HepG2 (cell line): ENCODE data around the gene FUCA1. TPM values are rescaled to one million over a fixed set of nuclear protein-coding genes. Genes with fewer than 3 reads are reported as not detected.

Experiments
- ARHGAP35 ChIP-seq: sonication (generic); formaldehyde crosslinking; IDR thresholded peaks from 2 replicates; pipeline ENCODE4 v1.9.0; 2022; ENCODE audit warnings: mild to moderate bottlenecking, inconsistent platforms, moderate library complexity, missing genetic modification reagents, borderline replicate concordance
- CBX2 ChIP-seq, 2 experiments: fragments of 200-600 bp in 1 of 2; sonication (generic); formaldehyde crosslinking in 1 of 2; IDR thresholded peaks; 2 replicates each; pipeline versions ENCODE4 v1.7.0 to v1.8.1; 2018 to 2022; ENCODE audit warnings: low read depth in 2 of 2, low read length in 1 of 2, mild to moderate bottlenecking in 1 of 2, missing genetic modification reagents in 1 of 2
- DMAP1 ChIP-seq: IDR thresholded peaks from 2 replicates; pipeline ENCODE4 v1.6.1; 2016
- HDAC1 ChIP-seq: sonication (generic); formaldehyde crosslinking; IDR thresholded peaks from 2 replicates; pipeline ENCODE4 v1.5.1; 2020; ENCODE audit warnings: mild to moderate bottlenecking, missing genetic modification reagents
- JUN ChIP-seq: sonication (generic); formaldehyde crosslinking; IDR thresholded peaks from 2 replicates; pipeline ENCODE4 v1.4.0; 2020; ENCODE audit warnings: mild to moderate bottlenecking, missing genetic modification reagents
- KLF15 ChIP-seq: sonication (generic); formaldehyde crosslinking; IDR thresholded peaks from 2 replicates; pipeline ENCODE4 v1.8.1; 2023; ENCODE audit warnings: borderline replicate concordance, mild to moderate bottlenecking, inconsistent platforms, missing genetic modification reagents, mixed read lengths
- KMT2B ChIP-seq: IDR thresholded peaks from 2 replicates; pipeline ENCODE4 v1.6.1; 2016; ENCODE audit warnings: missing genetic modification reagents, missing compliant biosample characterization
- MATR3 ChIP-seq: sonication (generic); formaldehyde crosslinking; IDR thresholded peaks from 2 replicates; pipeline ENCODE4 v1.4.0; 2020; ENCODE audit warnings: missing genetic modification reagents
- POLR2AphosphoS5 ChIP-seq: IDR thresholded peaks from 2 replicates; pipeline ENCODE4 v1.6.1; 2012; ENCODE audit warnings: low read depth, low read length
- RCOR2 ChIP-seq: IDR thresholded peaks from 2 replicates; pipeline ENCODE4 v1.6.1; 2016; ENCODE audit warnings: missing biosample characterization, missing genetic modification reagents
- SAP130 ChIP-seq: IDR thresholded peaks from 2 replicates; pipeline ENCODE4 v1.6.1; 2016; ENCODE audit warnings: low read depth
- YY1 ChIP-seq: IDR thresholded peaks from 2 replicates; pipeline ENCODE4 v1.6.1; 2011; ENCODE audit warnings: low read length, low read depth, moderate library complexity, mild to moderate bottlenecking; ENCODE audit not compliant: insufficient read depth, insufficient replicate concordance
- ZBTB20 ChIP-seq: sonication (generic); formaldehyde crosslinking; IDR thresholded peaks from 2 replicates; pipeline ENCODE4 v1.8.1; 2023; ENCODE audit warnings: missing genetic modification reagents, low read depth, mild to moderate bottlenecking, borderline replicate concordance
- ZEB1 ChIP-seq: IDR thresholded peaks from 2 replicates; pipeline ENCODE4 v1.6.1; 2012; ENCODE audit warnings: mild to moderate bottlenecking, low read depth, inconsistent platforms; ENCODE audit not compliant: insufficient replicate concordance
- ZKSCAN1 ChIP-seq: fragments of 150-350 bp; IDR thresholded peaks from 2 replicates; pipeline ENCODE4 v1.6.1; 2014; ENCODE audit warnings: low read length
- ZNF12 ChIP-seq: sonication (generic); formaldehyde crosslinking; IDR thresholded peaks from 2 replicates; pipeline ENCODE4 v1.5.0; 2020; ENCODE audit warnings: missing genetic modification reagents
- ZNF138 ChIP-seq: sonication (generic); formaldehyde crosslinking; IDR thresholded peaks from 2 replicates; pipeline ENCODE4 v1.5.0; 2020; ENCODE audit warnings: mild to moderate bottlenecking, low read depth, missing genetic modification reagents
- ZNF230 ChIP-seq: sonication (generic); formaldehyde crosslinking; IDR thresholded peaks from 2 replicates; pipeline ENCODE4 v1.4.0; 2020; ENCODE audit warnings: mild to moderate bottlenecking, missing genetic modification reagents
- ZNF484 ChIP-seq: sonication (generic); formaldehyde crosslinking; IDR thresholded peaks from 2 replicates; pipeline ENCODE4 v1.5.1; 2020; ENCODE audit warnings: mild to moderate bottlenecking, low read depth, missing genetic modification reagents, borderline replicate concordance
- ZNF619 ChIP-seq: sonication (generic); formaldehyde crosslinking; IDR thresholded peaks from 2 replicates; pipeline ENCODE4 v1.4.0; 2020; ENCODE audit warnings: mild to moderate bottlenecking, missing genetic modification reagents
- ZNF660 ChIP-seq: sonication (generic); formaldehyde crosslinking; IDR thresholded peaks from 2 replicates; pipeline ENCODE4 v1.5.1; 2020; ENCODE audit warnings: mild to moderate bottlenecking, low read depth, missing genetic modification reagents, borderline replicate concordance
- polyA plus RNA-seq, 8 experiments: library from polyadenylated mRNA; depleted of rRNA in 3 of 8; stranded (reverse) in 7 of 8; unstranded in 1 of 8; fragments of >200 nt; fragmentation: Illumina TruSeq in 4 of 8; extraction: Trizol in 4 of 8; gene quantifications; 2 replicates each; pipeline versions ENCODE4 v1.2.1 to v1.2.3, GENCODE V29; 2011 to 2016; ENCODE audit warnings: low read depth in 4 of 8, missing spikeins in 1 of 8, mixed read lengths in 1 of 8; ENCODE audit not compliant: insufficient read depth in 1 of 8
- total RNA-seq, 5 experiments: library from RNA; depleted of rRNA; stranded (reverse); fragments of >200 nt; fragmentation: Illumina TruSeq; extraction: Trizol; gene quantifications; 2 replicates each; pipeline ENCODE4 v1.2.3, GENCODE V29; 2016; ENCODE audit warnings: low read depth in 1 of 5
- TF ChIP-seq, protein P1 (sequence below): sonication (generic); formaldehyde crosslinking; IDR thresholded peaks from 2 replicates; pipeline ENCODE4 v1.4.0; 2020; ENCODE audit warnings: mild to moderate bottlenecking, missing genetic modification reagents
- TF ChIP-seq, protein P2 (sequence below): sonication (generic); formaldehyde crosslinking; IDR thresholded peaks from 2 replicates; pipeline ENCODE4 v1.4.0; 2020; ENCODE audit warnings: missing genetic modification reagents
- TF ChIP-seq, protein P3 (sequence below): sonication (generic); formaldehyde crosslinking; IDR thresholded peaks from 2 replicates; pipeline ENCODE4 v1.5.0; 2020; ENCODE audit warnings: mild to moderate bottlenecking, missing genetic modification reagents, moderate library complexity

Gene FUCA1
- total and polyA plus RNA-seq, 2 of the 13 experiments (the other 11 are each of a cell fraction or from before 2014, with no cell fraction given) = 32.7 to 33.6 TPM

DNA sequence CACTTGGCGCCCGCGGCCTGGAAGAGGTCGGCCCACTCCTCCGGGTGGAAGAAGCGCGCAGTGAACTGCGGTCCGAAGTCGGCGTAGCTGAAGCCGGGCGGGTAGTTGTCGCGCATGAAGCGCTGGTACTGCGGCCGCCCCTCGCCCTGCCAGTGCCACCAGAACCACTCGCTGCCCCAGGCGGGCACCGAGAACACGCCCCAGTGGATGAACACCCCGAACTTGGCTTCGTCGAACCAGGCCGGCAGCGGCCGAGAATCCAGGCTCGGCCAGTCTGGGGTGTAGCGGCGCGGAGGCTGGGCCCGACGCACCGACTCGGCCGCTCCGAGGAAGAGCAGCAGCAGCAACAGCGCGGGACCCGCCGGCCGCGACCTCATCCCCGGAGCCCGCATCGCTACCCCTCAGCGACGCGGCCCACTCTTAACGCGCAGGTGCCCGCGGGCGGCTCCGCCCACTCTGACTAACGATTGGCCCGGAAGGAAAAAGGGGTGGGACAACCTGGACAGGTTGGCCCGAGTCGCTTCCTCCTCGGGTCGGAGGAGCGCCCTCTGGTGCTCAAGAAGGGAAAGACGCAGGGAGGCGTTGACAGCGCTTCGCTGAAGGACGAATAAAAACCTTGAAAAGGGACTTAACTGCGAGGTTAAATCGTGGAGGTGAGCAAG lies at the start of gene FUCA1 (continued):
- TF ChIP-seq SAP130 (CRISPR knock-in tag) (peak; percentile 81), YY1 (no peak), MATR3 (no peak), ZNF619 (CRISPR knock-in tag) (peak; percentile 50; the same call in 1 of the 2 replicates), ZNF660 (no peak), RCOR2 (no peak), ZEB1 (peak; percentile 93), ZNF484 (no peak), DMAP1 (CRISPR knock-in tag) (peak; percentile 17; the same call in 1 of the 2 replicates), ZNF230 (CRISPR knock-in tag) (peak; percentile 38; the same call in 1 of the 2 replicates), ZBTB20 (CRISPR knock-in tag) (0 out of 2 replicates have a peak, but pooled peaks have one; percentile 39), JUN (CRISPR knock-in tag) (no peak), ARHGAP35 (CRISPR knock-in tag) (0 out of 2 replicates have a peak, but pooled peaks have one; percentile 48), KMT2B (CRISPR knock-in tag) (peak; percentile 81), HDAC1 (CRISPR knock-in tag) (peak; percentile 84), CBX2 (IDR thresholded peaks at IDR 0.05; ENCODE audit: low read depth, low read length) (no peak), CBX2 (CRISPR knock-in tag; IDR thresholded peaks at IDR 0.05; ENCODE audit: low read depth) (no peak), ZNF12 (CRISPR knock-in tag) (0 out of 2 replicates have a peak, but pooled peaks have one; percentile 9), POLR2AphosphoS5 (peak; percentile 52; the same call in 1 of the 2 replicates), KLF15 (CRISPR knock-in tag) (peak; percentile 25; the same call in 1 of the 2 replicates), ZKSCAN1 (no peak), ZNF138 (CRISPR knock-in tag) (peak; percentile 76; the same call in 1 of the 2 replicates)
- TF ChIP-seq, protein P1, sequence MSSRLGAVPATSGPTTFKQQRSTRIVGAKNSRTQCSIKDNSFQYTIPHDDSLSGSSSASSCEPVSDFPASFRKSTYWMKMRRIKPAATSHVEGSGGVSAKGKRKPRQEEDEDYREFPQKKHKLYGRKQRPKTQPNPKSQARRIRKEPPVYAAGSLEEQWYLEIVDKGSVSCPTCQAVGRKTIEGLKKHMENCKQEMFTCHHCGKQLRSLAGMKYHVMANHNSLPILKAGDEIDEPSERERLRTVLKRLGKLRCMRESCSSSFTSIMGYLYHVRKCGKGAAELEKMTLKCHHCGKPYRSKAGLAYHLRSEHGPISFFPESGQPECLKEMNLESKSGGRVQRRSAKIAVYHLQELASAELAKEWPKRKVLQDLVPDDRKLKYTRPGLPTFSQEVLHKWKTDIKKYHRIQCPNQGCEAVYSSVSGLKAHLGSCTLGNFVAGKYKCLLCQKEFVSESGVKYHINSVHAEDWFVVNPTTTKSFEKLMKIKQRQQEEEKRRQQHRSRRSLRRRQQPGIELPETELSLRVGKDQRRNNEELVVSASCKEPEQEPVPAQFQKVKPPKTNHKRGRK (CRISPR knock-in tag) = peak; percentile 85; the same call in 1 of the 2 replicates
- TF ChIP-seq, protein P2, sequence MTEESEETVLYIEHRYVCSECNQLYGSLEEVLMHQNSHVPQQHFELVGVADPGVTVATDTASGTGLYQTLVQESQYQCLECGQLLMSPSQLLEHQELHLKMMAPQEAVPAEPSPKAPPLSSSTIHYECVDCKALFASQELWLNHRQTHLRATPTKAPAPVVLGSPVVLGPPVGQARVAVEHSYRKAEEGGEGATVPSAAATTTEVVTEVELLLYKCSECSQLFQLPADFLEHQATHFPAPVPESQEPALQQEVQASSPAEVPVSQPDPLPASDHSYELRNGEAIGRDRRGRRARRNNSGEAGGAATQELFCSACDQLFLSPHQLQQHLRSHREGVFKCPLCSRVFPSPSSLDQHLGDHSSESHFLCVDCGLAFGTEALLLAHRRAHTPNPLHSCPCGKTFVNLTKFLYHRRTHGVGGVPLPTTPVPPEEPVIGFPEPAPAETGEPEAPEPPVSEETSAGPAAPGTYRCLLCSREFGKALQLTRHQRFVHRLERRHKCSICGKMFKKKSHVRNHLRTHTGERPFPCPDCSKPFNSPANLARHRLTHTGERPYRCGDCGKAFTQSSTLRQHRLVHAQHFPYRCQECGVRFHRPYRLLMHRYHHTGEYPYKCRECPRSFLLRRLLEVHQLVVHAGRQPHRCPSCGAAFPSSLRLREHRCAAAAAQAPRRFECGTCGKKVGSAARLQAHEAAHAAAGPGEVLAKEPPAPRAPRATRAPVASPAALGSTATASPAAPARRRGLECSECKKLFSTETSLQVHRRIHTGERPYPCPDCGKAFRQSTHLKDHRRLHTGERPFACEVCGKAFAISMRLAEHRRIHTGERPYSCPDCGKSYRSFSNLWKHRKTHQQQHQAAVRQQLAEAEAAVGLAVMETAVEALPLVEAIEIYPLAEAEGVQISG (CRISPR knock-in tag) = peak; percentile 98
- TF ChIP-seq, protein P3, sequence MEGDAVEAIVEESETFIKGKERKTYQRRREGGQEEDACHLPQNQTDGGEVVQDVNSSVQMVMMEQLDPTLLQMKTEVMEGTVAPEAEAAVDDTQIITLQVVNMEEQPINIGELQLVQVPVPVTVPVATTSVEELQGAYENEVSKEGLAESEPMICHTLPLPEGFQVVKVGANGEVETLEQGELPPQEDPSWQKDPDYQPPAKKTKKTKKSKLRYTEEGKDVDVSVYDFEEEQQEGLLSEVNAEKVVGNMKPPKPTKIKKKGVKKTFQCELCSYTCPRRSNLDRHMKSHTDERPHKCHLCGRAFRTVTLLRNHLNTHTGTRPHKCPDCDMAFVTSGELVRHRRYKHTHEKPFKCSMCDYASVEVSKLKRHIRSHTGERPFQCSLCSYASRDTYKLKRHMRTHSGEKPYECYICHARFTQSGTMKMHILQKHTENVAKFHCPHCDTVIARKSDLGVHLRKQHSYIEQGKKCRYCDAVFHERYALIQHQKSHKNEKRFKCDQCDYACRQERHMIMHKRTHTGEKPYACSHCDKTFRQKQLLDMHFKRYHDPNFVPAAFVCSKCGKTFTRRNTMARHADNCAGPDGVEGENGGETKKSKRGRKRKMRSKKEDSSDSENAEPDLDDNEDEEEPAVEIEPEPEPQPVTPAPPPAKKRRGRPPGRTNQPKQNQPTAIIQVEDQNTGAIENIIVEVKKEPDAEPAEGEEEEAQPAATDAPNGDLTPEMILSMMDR = peak; percentile 93
